Activated B cell treated with CpG ODN at 0.5 μM for 24 hours (primary cell): ENCODE measurements around the gene GPR157. TPM values are rescaled to one million over a fixed set of nuclear protein-coding genes. Genes with fewer than 3 reads are reported as not detected.
A peak's percentile ranks its signal among the peaks of the same experiment; 100 is the strongest.

ENCODE experiments used
- ATAC-seq: fragments of 200-7000 bp; cut with Tn5 transposase; one replicate; pipeline ENCODE4 v1.10.0; 2021; ENCODE audit warnings: low read depth, mild to moderate bottlenecking, moderate library complexity
- CTCF ChIA-PET: fragments of 350-600 bp; sonication (Branson Sonifier 250); formaldehyde crosslinking; loops from one replicate; lab custom pipeline; 2021; ENCODE audit warnings: antibody characterized with exemption; lab: Charles Lee
- POLR2A ChIA-PET: fragments of 350-600 bp; sonication (Branson Sonifier 250); formaldehyde crosslinking; loops from one replicate; lab custom pipeline; 2021; ENCODE audit warnings: antibody characterized with exemption; lab: Charles Lee
- DNase-seq: peaks from one replicate; pipeline ENCODE4 v3.0.0; 2022
- H3K27ac Mint-ChIP-seq: one replicate; pipeline ENCODE4 v1.8.0; 2020; ENCODE audit warnings: mixed read lengths
- H3K27me3 Mint-ChIP-seq: one replicate; pipeline ENCODE4 v1.8.0; 2021; ENCODE audit warnings: mixed read lengths
- H3K36me3 Mint-ChIP-seq: one replicate; pipeline ENCODE4 v1.8.0; 2021; ENCODE audit warnings: low read depth, mixed read lengths
- H3K4me1 Mint-ChIP-seq: one replicate; pipeline ENCODE4 v1.8.0; 2021; ENCODE audit warnings: mixed read lengths
- H3K4me3 Mint-ChIP-seq: one replicate; pipeline ENCODE4 v1.8.0; 2020; ENCODE audit warnings: mild to moderate bottlenecking, mixed read lengths
- H3K9me3 Mint-ChIP-seq: one replicate; pipeline ENCODE4 v1.8.0; 2020; ENCODE audit warnings: mixed read lengths
- intact Hi-C: fragments of 100-400 bp; cut with micrococcal nuclease; formaldehyde crosslinking; loops from one replicate; pipeline ENCODE4 v1.15.1; 2024
- total RNA-seq: library from RNA; stranded (reverse); gene quantifications from 2 replicates; pipeline ENCODE4 v1.2.3, GENCODE V29; 2022
- TF ChIP-seq, protein P1 (sequence below): fragments of 200-600 bp; IDR thresholded peaks from one replicate; pipeline ENCODE4 v1.8.0; 2022; ENCODE audit warnings: antibody characterized with exemption, mild to moderate bottlenecking

Gene GPR157
- total RNA-seq, 1 donor from 2014 or later = 7.0 TPM

DNA sequence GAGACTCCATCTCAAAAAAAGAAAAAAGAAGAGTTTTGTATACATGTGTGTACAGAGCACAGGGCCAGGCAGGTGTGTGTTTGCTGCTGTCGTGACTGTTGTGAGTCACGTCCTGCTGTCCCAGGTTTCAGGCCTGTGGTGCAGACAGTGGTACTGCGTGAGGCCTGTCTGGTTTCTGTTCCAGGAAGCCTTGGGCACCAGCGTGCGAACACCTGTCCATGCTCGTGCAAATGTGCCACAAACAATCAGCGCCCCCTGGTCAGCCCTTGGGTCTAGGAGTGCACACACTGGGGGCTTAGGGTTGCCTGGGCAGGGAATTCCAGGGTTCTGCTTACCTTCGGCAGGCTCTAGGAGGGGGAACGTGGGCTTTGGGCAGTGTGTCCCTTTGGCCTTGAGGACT is 16.9 kb downstream of the GPR157 start:
- no peak for ATAC-seq
- no peak overlapping the region for H3K4me3 Mint-ChIP-seq

DNA sequence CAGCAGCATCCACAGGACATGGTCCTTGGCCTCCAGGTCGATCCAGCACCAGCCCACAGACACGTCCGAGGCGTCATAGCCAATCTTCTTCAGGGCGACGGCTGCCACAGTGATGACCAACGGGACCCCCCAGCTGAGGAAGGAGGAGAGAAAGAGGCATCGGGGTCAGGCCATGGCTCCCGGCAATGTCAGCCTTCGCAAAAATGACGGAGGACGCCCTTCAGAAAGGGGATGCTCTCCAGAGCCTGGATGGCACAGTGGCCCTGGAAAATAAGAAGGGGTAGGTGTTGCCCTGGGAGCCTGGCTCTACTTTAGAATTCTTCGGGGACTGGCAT is 17.6 kb downstream of the GPR157 start:
- intact Hi-C loops = no loop called here
- TF ChIP-seq, protein P1, sequence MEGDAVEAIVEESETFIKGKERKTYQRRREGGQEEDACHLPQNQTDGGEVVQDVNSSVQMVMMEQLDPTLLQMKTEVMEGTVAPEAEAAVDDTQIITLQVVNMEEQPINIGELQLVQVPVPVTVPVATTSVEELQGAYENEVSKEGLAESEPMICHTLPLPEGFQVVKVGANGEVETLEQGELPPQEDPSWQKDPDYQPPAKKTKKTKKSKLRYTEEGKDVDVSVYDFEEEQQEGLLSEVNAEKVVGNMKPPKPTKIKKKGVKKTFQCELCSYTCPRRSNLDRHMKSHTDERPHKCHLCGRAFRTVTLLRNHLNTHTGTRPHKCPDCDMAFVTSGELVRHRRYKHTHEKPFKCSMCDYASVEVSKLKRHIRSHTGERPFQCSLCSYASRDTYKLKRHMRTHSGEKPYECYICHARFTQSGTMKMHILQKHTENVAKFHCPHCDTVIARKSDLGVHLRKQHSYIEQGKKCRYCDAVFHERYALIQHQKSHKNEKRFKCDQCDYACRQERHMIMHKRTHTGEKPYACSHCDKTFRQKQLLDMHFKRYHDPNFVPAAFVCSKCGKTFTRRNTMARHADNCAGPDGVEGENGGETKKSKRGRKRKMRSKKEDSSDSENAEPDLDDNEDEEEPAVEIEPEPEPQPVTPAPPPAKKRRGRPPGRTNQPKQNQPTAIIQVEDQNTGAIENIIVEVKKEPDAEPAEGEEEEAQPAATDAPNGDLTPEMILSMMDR = no peak
- H3K36me3 Mint-ChIP-seq = peaks cover 7% of the 10 kb centered on the region
- peaks cover 4% of the 10 kb centered on the region for H3K4me1 Mint-ChIP-seq
- no peak for ATAC-seq
- no peak for DNase-seq
- no peaks in the 10 kb centered on the region for H3K9me3 Mint-ChIP-seq
- CTCF ChIA-PET = interaction anchor here (0.6 to 3.0 kb wide), 21 partner anchors 9 to 1349 kb away, joined by 3 to 47 read pairs (median 6); partner anchors contain the start of gene H6PD
- H3K27ac Mint-ChIP-seq = no peak overlapping the region
- POLR2A ChIA-PET = interaction anchor here (1.0 kb wide), 1 partner anchor 85 kb away, joined by 6 read pairs; no protein-coding TSS in a partner anchor
- H3K4me3 Mint-ChIP-seq = no peak overlapping the region
- H3K27me3 Mint-ChIP-seq = no peaks in the 10 kb centered on the region

More for the DNA sequence above, 16.9 kb downstream of the GPR157 start:
- intact Hi-C loops = no loop called here
- no peak for DNase-seq
- Mint-ChIP-seq H3K27me3 (no peaks in the 10 kb centered on the region), H3K4me1 (peaks cover 4% of the 10 kb centered on the region), H3K9me3 (no peaks in the 10 kb centered on the region), H3K36me3 (peaks cover 6% of the 10 kb centered on the region), H3K27ac (no peak overlapping the region)
- TF ChIP-seq, protein P1 = no peak
- ChIA-PET CTCF (interaction anchor here (0.9 to 3.0 kb wide), 6 partner anchors 9 to 178 kb away, joined by 3 to 47 read pairs (median 20); no protein-coding TSS in a partner anchor), POLR2A (no interaction called here)

DNA sequence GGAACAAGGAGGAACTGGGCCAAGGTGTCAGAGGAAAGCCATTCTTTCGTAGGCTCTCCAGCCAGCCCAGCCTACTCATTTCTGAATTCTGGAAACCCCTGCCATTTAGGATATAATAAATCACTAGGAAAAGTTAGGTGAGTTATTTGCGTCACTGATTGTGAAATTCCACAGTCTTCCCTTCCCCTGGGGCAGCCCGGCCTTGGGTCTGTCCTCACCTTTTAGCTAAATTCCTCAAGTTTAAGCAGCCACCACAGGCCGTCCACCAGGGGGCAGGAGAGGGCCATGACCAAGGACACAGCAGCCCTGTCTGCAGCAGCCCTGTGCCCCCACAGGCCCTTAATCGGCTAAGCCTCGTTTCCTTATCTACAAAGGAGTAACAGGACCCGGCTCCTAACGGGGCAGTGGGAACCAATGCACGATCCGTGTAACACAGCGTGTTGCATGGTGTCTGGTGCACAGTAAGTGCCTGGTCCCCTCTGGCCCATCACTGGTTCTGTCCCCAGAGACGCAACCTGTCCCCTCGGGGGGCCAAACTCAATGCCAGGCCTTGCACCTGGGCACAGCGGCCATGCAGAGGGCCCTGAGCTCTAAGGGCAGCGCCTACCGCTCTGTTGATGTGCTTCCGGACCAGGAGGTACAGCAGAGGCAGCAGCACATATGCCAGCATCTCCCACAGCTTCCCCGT is 18.1 kb downstream of the GPR157 start:
- ChIA-PET CTCF (interaction anchor here (0.6 to 3.0 kb wide), 24 partner anchors 9 to 1349 kb away, joined by 3 to 47 read pairs (median 5); partner anchors contain the start of gene H6PD), POLR2A (interaction anchor here (1.0 kb wide), 1 partner anchor 85 kb away, joined by 6 read pairs; no protein-coding TSS in a partner anchor)
- TF ChIP-seq, protein P1 = peak; percentile 76
- Mint-ChIP-seq H3K27ac (no peak overlapping the region), H3K36me3 (peaks cover 7% of the 10 kb centered on the region), H3K4me3 (no peak overlapping the region), H3K9me3 (no peaks in the 10 kb centered on the region), H3K27me3 (no peaks in the 10 kb centered on the region), H3K4me1 (peaks cover 4% of the 10 kb centered on the region)
- intact Hi-C loops = loop anchor here (1.0 kb wide), 3 partner anchors 31 to 380 kb away; no protein-coding TSS in a partner anchor
- peak; percentile 79 for DNase-seq
- ATAC-seq = peak; percentile 93

DNA sequence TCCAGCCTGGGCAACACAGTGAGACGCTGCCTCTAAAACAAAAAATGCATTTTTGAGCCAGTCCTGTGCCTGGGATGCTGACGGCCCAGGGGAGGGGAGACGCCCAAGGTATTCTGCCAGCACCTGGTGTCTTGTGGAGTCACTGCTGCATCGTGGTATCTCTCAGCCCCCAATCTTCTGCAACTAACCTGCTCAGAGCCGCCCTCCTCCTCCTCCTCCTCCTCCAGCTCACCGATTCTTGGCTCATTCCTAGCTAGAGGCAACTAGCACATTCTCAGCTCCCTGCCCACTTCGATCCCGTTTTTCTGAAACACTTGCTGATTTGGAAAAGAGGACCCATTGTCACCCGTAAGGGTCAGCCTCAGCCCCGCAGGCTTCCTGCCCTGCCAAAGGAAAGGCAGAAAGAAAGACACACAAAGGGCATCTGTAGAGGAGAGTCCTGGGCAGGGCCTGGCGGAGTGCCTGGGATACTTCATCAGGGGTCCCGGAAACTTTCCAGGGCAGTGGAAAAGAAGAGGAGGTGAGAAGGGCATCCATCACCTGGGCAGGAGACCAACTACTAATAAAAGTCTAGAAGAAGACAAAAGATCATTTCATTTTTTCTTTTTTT is 20.7 kb downstream of the GPR157 start:
- ChIA-PET CTCF (interaction anchor here (0.9 to 2.1 kb wide), 3 partner anchors 89 to 383 kb away, joined by 3 to 4 read pairs (median 3); no protein-coding TSS in a partner anchor), POLR2A (interaction anchor here (0.7 kb wide), 1 partner anchor 1020 kb away, joined by 9 read pairs; no protein-coding TSS in a partner anchor)
- no peaks in the 10 kb centered on the region for H3K4me1 Mint-ChIP-seq
- H3K9me3 Mint-ChIP-seq = no peaks in the 10 kb centered on the region
- no peaks in the 10 kb centered on the region for H3K27me3 Mint-ChIP-seq
- no peak overlapping the region for H3K27ac Mint-ChIP-seq
- ATAC-seq = no peak
- no peak for DNase-seq
- TF ChIP-seq, protein P1 = no peak
- intact Hi-C loops = no loop called here
- H3K36me3 Mint-ChIP-seq = peaks cover 19% of the 10 kb centered on the region
- no peak overlapping the region for H3K4me3 Mint-ChIP-seq

DNA sequence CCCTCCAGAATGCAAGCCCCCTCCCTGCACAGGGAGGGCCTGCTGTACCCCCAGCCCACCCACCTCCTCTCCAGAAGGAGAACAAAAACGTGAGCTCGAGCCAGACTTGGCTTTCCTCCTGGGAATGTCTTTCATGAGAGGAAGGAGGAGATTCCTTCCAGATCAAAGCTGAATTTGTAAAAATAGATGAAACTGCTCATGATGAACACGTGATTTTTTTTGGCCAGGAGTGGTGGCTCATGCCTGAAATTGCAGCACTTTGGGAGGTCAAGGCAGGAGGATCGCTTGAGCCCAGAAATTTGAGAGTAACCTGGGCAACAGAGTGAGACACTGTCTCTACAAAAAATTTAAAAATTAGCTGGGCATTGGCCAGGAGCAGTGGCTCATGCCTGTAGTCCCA is 21.8 kb downstream of the GPR157 start:
- H3K4me3 Mint-ChIP-seq = no peak overlapping the region
- no peak overlapping the region for H3K27ac Mint-ChIP-seq
- POLR2A ChIA-PET = no interaction called here
- no peaks in the 10 kb centered on the region for H3K9me3 Mint-ChIP-seq
- CTCF ChIA-PET = interaction anchor here (0.9 kb wide), 1 partner anchor 94 kb away, joined by 3 read pairs; no protein-coding TSS in a partner anchor
- no peaks in the 10 kb centered on the region for H3K4me1 Mint-ChIP-seq
- no peak for DNase-seq
- peaks cover 22% of the 10 kb centered on the region for H3K36me3 Mint-ChIP-seq
- TF ChIP-seq, protein P1 = no peak
- intact Hi-C loops = no loop called here
- H3K27me3 Mint-ChIP-seq = no peaks in the 10 kb centered on the region
- ATAC-seq = no peak
